Stimulated activated CD4-positive, alpha-beta T cell treated with anti-CD3 and anti-CD28 coated beads, Interleukin-1b, Interleukin-23, amount 100 ng/mL, for 48 hours (primary cell): ENCODE data around the gene RAP1A.

Experiments
- DNase-seq: peaks from one replicate; pipeline ENCODE4 v3.0.0-alpha.2; 2020

The RAP1A gene

DNA sequence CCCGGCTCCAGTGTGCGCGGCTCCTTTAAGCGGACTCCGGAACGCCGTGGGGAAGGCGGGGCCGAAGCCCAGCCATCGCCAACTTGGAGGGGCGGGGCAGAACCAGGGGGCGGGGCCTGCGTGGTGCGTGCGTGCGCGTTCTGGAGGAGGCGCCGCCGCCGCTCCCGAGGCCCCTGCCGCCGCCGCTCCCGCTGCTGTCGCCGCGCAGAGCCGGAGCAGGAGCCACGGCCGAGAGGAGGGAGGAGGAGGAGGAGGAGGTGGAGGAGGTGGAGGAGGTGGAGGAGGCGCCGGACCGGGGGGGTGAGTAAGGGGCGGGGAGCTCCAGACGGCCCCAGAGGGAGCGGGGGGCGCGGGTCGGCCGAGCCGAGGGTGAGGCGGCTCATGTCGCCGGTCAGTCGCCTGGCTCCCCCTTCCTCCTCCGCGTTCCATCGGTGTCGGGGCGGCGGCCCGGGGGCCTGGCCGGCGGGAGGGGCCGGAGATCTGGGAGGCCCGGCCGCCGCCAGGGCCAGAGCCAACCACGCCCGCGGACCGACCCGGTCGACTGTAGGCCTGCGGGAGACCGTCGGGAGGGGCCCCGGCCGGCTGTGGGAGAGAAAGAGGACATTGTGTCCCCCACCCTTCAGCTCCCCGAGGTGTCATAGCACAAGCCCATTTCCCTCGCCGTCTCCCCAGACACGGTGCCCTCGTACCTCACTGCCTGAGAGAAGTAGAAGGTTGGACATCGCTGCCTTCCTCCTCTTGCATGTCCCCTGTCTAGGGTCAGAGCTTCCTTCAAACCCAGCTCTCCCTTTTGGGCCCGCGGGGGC is at the start of gene RAP1A:
Gene RAP1A, plus strand, starts transcription at position 155 of the 806 bp plus-strand sequence. CDS start 71,572 bp downstream, outside the sequence.
- peak; percentile 92 for DNase-seq

DNA sequence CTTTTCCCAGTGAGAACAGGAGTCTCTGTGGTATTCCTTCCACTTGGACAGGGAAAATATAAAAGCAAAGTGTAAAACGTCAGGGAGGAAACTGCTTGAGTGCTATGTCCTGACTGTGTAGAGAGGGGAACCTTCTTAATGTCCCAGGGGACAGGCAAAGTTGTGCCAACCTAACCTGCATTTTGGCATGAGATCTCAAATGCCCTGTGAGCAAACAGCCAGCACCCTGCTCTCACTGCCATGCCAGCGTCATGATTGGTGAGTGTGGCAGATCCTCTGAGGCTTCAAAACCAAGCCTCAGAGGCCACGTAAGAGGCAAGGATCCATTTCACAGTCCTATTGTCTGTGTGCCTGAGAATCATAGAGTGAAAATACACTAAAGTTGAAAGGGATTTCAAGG is 49.7 kb upstream of the RAP1A start:
- no peak for DNase-seq

DNA sequence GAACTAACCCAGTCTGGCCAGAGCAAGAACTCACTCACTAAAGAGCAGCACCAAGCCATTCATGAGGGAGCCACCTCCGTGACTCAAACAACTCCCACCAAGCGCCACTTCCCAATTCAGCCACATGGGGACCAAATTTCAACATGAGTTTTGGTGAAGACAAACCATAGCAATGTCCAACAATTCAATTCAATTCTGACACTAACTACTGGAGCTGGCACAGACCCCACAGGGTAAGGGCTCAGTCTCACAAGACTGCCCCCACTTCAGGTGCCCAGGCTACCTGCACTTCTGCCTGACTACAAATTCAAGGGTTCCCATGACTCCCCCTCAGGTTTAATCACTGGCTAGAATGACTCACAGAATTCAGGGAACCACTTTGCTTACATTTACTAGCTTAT is 48.8 kb upstream of the RAP1A start:
- DNase-seq = peak; percentile 27

DNA sequence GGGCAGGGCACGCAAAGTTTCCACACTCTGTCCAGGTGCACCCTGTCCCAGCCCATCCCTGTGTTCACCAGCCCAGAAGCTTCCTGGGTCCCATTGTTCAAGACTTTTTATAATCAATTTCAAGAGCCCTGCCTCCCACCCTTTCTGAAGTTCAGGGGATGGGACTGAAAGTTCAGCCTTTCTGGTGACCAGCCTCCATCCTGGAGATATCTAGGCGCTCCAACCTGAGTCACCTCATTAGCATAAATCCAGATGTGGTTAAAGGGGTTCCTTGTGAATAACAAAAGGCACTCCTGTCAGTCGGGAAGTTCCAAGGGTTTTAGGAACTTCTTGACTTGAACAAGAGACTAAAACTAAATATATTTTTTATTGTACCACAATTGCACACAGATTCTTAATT is 48.4 kb upstream of the RAP1A start:
- DNase-seq = no peak

DNA sequence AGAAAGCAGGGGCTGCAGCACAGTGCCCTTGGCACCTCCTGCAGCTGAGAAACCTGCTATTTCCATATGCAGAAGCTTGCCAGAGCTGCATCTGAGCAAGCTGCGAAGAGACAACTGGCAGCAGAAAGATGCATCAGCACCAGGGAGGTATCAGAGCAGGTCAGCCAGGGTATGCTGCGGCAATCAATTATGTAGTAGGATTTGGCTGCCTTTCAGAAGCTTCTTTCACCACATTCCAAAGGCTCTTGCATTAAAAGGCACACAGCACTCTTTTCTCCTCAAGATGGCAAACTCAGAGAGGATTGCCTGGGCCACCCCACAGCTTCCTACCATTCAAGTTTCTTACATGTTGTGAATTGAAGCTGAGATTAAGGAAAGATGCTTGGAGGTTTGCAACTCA is 47.6 kb upstream of the RAP1A start:
- DNase-seq = no peak

DNA sequence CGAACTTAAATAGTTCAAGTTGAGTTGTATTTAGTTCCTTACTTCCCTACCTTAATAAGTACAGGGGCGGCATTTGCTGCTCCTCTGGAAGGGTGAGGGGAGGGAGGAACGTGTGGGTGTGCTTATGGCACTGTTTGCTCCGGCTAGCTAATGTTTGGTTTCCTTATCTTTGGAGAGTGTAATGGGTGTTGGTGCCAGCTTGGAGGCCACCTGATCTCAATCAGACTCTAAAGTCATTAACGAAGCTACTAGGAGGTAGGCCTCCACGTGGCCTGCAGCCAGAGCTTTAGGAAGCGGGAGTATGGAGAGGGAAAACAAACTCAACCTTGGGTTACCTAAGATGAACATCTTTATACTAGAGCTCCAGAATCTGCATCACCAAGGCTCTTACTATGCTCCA is 43.0 kb upstream of the RAP1A start:
- DNase-seq = no peak

DNA sequence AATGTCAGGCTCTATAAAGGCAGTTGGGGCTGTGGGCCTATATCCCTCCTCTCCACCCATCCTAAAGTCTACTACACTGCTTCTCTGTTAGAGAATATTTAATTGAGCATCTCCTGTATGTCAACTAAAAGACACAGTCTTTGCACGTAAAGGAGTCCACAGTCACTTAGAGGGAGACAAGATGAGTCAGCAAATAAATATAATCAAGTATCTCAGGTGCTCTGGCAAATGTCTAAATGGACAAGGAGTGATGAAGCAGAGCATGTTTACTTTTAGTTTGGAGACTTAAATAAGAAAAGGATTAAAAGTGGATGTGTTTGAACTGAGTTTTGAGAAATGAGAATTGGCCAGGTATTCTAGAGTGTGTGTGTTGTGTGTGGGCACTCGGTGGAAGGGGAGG is 41.8 kb upstream of the RAP1A start:
- DNase-seq = no peak

DNA sequence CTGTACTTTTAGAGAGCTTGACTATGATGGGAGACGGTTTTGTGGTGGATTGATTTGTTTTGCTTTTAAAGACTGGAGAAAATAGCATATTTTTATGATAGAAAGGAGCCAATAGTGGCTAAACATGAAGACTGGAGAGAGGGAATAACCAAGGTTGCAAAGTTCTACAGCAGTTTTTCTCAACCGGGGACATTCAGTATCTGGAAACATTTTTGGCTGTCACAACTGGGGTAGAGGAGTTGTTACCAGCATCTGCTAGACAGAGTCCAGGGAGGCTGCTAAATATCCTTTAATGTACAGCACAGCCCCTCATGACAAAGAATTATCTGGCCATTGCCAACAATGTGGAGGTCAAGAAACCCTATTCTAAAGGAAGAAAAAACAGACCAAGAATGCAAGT is 38.4 kb upstream of the RAP1A start:
- DNase-seq = no peak

DNA sequence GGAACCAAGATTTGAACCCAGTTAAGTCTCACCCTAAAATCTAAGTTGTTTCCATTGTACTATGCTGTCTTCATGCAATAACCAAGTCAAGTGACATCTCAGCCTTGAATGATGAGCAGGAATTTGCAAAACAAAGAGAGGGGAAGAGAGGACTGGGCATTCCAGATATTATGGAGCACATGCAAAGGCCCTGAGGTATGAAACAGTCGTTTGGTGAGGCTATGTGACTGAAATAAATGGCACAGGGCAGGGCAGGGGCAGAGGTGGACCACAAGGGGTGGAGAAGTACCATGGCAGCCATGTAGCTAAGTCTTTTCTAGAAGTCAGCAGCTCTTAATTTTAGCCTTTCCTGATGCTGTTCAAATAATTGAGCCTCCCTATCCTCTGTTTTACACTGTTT is 37.6 kb upstream of the RAP1A start:
- DNase-seq = no peak

DNA sequence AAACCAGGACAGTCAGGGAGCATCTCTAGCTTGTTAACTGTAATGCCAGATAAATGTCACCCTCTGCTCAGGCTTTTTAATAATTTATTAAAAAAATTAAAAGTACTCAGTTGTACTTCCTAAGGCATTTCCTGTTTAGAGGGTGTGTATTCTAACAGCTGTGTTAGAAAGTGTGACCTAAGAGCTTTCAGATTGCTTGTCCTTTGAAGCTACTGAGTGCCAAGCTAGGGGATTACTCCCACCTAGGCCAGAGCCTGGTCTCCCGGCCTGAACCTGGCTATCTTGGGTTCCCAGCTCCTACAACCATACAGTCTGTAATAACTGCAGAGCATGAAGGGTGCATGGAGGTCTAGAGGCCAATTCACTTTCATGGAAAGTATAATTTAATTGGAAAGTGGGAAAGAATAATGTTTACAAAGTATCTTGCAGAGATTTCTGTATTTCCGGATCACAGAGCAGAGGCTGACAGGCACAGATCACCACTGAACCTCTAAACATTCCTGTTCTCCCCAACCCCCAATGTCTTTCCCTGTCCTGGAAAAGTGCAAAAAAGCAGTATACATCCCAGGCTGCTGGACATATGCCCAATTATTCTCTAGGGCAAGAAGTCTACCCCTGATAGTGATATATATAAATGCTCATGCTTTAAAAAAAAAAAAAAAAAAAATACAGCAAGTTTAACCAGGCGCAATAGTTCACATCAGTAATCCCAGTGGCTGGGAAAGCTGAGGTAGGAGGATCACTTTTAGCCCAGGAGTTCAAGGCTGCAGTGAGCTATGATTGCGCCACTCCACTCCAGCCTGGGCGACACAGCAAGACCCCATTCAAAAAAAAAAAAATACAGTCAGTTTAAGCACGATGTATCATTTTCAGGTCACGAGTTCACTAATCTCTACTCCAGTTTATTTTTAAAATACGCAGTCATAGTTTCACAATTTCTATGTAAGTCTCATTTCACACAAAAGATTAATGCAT is 36.7 kb upstream of the RAP1A start:
- DNase-seq = no peak

DNA sequence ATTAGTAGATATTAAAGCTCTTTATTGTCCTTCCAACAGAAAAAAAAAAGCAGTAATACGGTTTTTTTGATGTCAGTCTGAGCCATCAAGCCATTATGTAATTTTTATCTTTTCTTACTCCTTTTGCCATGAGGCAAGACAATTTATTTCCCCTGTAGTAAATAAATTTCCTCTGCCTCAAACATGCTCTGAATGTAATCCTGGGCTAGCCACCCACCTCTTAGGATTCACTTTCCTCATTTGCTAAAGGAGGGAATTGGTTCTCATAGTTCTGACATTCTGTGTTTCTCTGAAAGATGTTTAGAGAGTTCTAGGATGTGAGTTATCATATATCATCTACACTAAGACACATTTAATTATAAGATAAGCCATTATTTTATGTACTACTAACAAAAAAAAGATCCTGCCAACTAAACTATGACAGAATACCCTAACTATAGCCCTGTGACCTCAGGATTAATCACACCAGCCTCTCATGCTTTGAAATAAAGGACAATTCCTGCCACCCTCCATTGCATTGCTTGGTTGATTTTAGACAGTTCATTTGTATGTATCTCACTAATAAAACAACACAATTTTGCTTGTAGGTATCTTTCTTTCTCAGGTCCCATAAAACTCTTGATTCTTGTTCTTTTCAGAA is 34.0 kb upstream of the RAP1A start:
- DNase-seq = no peak

DNA sequence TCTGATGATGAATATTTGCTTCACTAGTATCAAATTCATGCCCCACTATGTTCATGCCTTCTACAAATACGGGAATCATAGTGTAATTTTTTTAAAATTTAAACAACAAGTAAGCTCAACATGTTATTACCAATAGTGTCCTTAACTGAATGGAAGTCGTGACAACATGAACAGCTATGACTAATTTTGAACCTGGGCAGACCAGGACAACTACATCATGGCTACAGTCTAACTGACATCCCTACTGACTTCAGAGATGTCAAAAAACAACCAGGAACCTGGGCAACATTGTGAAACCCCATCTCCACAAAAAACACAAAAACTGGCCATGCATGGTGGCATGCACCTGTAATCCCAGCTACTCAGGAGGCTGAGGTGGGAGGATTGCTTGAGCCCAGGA is 33.5 kb upstream of the RAP1A start:
- no peak for DNase-seq

DNA sequence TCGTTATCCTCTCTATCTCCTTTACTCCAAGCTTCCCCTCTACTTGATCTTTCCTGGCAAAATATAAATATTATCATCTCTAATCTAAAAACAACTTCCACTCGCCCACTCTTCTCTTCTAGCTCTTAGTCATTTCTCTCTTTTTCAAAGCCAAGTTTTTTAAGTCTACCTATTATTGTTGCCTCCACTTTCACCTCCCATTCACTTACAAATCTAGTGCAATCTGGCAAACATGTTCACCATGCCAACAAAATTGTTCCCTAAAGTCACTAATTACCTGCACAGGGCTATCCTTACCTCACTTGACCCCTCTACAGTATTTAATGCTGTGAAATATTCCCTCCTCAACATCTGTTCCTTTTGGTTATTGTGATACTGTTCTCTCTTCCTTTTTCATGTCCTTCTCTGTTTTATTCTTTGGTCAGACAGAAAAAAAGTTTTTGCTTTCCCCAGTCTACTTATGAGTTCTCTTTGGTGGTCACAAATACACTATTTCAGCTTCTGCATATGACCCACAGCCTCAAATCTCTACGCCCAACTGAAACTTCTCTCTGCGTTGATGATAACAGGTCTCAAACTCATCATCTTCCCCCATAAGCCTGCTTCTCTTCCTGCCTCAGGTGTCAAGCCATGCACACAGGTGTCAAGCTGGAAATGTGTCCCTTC is 31.9 kb upstream of the RAP1A start:
- DNase-seq = no peak

DNA sequence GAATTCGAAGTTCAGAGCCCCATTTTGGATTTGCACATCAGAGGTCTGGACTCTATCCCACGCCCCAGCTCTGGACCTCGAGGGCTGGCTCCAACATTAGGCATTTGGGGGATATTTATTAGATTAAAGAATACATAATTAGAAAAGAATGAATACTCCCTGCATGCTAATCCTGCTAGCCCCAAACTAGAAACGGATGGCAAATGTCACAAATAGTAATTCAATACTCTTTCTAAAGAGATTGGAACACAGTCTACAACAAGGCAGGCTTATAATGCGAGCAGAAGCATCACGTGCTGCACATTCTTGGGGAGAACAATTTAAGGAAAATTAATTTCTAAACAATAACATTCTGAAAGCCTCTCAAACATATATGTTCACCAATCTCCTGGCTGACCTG is 27.7 kb upstream of the RAP1A start:
- no peak for DNase-seq

DNA sequence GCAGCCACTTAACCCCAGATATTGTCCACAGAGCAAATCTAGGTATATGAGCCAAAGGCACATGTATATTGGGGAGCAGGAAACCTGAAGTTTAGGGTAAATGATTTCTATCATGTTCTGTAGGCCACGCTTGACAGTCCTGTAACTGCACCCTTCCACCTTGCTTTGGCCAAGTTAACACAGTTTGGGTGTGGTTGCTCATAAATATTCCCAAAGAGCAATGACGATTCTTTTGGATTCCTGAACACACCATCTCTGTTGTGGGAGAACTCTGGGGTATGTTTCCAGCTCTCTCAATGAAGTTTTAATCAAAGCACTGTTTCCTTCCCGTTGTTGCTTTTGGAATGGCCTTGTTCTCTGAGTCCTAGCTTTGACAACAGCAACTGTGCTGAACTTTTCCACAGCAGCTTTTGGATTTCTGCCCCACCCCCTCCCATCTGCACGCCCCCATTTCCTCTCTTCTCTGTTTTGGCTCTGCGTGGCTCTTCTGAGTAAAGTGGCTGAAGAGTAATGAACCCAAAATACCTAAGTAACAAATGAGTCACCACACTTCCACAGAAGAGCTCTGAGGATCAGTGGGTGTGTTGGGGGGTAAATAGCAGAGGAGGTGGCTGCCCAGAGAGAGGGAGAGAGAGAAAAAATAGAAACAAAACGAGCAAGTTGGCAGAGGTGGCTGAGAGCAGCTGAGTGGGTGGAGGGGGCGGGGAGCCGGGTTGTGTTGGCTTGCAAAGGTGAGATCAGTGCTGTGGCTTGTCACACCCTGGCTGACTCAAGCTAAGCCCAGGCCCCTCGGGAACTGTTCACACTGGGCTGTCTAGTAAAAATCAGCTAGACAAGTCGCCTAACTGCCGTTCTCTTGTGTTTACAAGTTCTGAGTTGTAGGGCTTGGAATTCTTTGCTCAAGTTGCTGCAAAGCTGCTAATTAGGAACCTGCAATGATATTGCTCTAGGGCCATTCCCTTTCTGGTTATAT is 26.9 kb upstream of the RAP1A start:
- DNase-seq = peak; percentile 97

DNA sequence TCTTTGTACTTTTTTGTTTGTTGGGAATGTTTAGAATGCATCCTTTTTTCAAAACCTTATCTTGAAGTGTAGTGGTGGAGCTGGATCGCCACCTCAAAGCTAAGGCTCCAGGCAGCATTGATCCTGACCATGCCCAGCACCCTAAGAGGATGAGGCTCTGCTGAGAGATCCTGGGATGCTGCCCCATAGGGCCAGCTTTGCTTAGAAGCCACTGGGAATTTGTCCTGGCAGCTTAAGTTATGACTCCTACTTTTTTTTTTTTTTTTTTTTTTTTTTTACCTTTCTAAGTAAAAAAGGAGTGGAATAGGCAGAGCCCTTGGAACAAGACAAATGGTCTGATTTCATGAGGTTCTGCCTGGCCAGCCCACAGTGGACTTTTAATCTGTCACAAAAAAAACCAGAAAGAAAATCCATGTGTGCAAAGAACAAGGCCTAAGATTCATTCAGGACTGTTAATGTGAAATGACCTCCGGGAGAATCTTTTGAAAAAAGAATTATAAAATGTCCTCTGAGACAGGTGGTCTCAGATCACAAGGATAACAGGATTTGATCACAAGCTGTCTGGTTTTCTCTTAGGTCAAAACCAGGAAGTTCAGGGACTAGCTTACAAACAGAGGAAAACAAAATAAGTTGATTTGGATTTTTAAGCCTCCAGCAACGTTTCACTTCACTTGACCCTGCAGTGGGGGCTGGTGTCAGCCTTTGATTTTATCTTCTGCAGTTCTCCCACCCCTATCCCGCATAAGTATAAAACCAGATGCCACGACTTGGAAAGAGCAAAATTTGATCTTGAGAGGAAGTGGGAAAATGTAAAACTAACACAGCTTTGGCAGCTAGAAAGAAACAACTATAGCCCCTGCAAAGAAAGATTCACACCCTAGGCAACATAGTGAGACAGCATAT is 25.9 kb upstream of the RAP1A start:
- DNase-seq = no peak

DNA sequence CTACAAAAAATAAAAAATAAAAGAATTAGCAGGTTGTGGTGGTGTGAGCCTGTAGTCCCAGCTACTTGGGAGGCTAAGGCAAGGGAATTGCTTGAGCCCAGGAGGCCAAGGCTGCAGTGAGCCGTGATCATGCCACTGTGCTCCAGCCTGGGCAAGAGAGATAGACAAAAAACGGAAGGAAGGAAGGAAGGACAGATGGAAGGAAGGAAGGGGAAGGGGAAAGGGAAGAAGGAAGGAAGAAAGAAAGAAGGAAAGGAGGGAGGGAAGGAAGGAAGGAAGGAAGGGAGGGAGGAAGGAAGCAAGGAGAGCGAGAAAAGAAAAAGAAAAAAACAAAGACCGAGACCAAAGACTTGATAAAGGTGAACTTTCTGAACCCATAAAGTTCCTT is 25.3 kb upstream of the RAP1A start:
- no peak for DNase-seq

DNA sequence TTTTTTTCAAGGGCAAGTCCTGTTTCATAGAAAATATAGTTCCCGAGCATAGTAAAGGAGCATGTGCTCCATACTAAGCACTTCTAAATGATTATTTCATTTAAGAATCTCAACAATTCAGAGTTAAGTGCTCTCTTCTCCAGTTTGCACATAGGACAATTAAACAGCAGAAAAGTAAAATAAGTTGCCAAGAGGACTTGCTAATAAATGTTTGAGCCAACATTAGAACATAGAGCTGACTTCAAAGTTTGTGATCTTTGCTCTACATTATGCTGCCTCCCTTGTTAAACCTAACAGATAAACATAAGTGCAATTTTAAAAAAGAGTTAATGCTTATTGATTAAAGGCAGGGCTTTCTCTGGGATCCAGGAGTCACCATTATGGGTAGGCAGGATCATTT is 23.8 kb upstream of the RAP1A start:
- no peak for DNase-seq

DNA sequence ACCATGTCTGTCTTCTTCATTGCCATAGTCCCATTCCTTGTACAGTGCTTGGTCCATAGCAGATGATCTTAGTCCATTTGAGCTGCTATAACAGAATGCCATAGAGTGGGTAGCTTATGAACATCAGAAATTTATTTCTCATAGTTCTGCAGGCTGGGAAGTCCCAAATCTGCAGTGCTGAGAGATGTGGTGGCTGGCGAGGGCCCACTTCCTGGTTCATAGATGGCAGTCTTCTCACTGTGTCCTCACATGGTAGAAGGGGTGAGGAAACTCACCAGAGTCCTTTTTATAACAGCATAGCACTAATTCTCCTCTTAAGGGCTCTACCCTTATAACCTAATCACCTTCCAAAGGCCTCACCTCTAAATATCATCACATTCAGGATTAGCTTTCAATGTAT is 23.1 kb upstream of the RAP1A start:
- peak; percentile 58 for DNase-seq

DNA sequence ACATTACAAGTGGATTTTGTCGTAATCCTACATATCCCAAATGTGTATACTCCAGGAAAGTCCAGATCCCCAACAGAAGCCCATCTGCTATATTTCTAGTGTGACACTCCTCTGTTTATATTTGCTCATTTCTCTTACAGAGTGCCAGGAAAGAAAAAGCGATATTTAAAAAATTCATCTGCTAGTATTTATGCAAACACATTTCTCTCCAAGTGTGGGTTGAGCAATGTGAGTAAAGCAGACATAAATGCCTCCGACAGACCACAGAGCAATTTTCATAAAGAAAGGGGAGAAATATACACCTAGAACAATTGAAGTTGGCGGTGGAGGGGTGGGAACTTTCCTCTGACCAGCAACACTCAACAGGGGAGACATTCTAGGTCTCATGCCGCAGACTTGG is 22.2 kb upstream of the RAP1A start:
- no peak for DNase-seq

DNA sequence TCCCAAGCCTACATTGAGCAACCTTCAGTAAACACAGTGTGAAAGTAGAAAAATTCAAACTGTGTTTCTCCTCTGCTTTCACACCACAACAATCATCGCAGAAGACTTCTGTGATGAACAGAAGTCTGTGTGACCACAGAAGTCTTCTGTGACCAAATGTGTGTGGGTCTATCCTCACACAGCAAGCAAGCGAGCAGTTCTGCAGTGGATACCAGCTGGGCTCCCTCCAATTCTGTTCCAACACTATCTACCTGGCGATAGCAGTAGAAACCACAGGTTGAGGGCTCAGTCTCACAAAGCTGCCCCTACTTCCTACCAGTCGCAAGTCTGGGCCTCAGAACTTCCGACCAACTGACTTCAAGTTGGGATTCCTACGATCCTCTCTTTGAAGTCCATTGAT is 21.0 kb upstream of the RAP1A start:
- peak; percentile 31 for DNase-seq
